HG02938 (cell line): ENCODE measurements around the gene DOC2A.
"Not testable (repeated sequence)": the region's sequence is repeated elsewhere in the genome, so short reads cannot be mapped to it uniquely, and the experiment has no call there.

Experiments
- ATAC-seq: cut with Tn5 transposase; IDR thresholded peaks from one replicate; pipeline ENCODE4 v1.9.1; 2021; ENCODE audit warnings: mild to moderate bottlenecking, moderate library complexity; ENCODE audit not compliant: unreplicated experiment

The DOC2A gene

GRCh38 chr16:30010844-30011713 is at the start of gene DOC2A:
TSS of gene DOC2A (minus strand) at chr16:30011027. CDS start at chr16:30010222, 805 bp downstream.
- no peak for ATAC-seq

- no peak for ATAC-seq
These were observed 49.5 kb upstream of the DOC2A start for GRCh38 chr16:30060346-30060745.

GRCh38 chr16:30054959-30055553 is 44.2 kb upstream of the DOC2A start:
- ATAC-seq = no peak

GRCh38 chr16:30054451-30054850 is 43.6 kb upstream of the DOC2A start:
- ATAC-seq = no peak

GRCh38 chr16:30053376-30054015 is 42.7 kb upstream of the DOC2A start:
- no peak for ATAC-seq

- ATAC-seq = peak; percentile 62
These were observed 42.0 kb upstream of the DOC2A start for GRCh38 chr16:30052671-30053372.

- no peak for ATAC-seq
These were observed 40.7 kb upstream of the DOC2A start for GRCh38 chr16:30051518-30051917.

- no peak for ATAC-seq
These were observed 39.0 kb upstream of the DOC2A start for GRCh38 chr16:30049871-30050270.

GRCh38 chr16:30046588-30046987 is 35.8 kb upstream of the DOC2A start:
- no peak for ATAC-seq

- ATAC-seq = no peak
These were observed 35.4 kb upstream of the DOC2A start for GRCh38 chr16:30046178-30046577.

GRCh38 chr16:30041841-30042240 is 31.0 kb upstream of the DOC2A start:
- no peak for ATAC-seq

GRCh38 chr16:30040690-30041089 is 29.9 kb upstream of the DOC2A start:
- not testable (repeated sequence) for ATAC-seq

- ATAC-seq = no peak
These were observed 29.4 kb upstream of the DOC2A start for GRCh38 chr16:30040221-30040620.

GRCh38 chr16:30033270-30033669 is 22.4 kb upstream of the DOC2A start:
- ATAC-seq = no peak

- no peak for ATAC-seq
These were observed 21.4 kb upstream of the DOC2A start for GRCh38 chr16:30032083-30032819.

- ATAC-seq = no peak
These were observed 20.7 kb upstream of the DOC2A start for GRCh38 chr16:30031477-30031918.

- ATAC-seq = no peak
These were observed 20.1 kb upstream of the DOC2A start, which contains the start of gene TLCD3B for GRCh38 chr16:30030841-30031413. TSS of gene TLCD3B (minus strand) at chr16:30031271. CDS start at chr16:30030527, 744 bp downstream.

GRCh38 chr16:30030011-30030685 is 19.3 kb upstream of the DOC2A start:
- no peak for ATAC-seq

GRCh38 chr16:30028438-30029076 is 17.7 kb upstream of the DOC2A start:
- ATAC-seq = no peak
